Upper lobe of left lung (tissue), 4 donors: ENCODE data around the gene RAC3.

Experiments used
- CTCF ChIP-seq, 6 experiments: fragments of 450-650 bp in 4 of 6; fragments of 200-600 bp in 2 of 6; sonication (generic) in 2 of 6; IDR thresholded peaks; one replicate each; pipeline ENCODE4 v1.5.1; 2016 to 2019; ENCODE audit warnings: antibody characterized with exemption in 6 of 6
- EP300 ChIP-seq, 4 donors: sonication (generic); formaldehyde crosslinking; IDR thresholded peaks; one replicate each; pipeline ENCODE4 v1.5.1; 2017; ENCODE audit warnings: antibody characterized with exemption in 4 of 4, control low read depth in 2 of 4
- POLR2A ChIP-seq, 4 donors: fragments of 450-650 bp; IDR thresholded peaks; one replicate each; pipeline ENCODE4 v1.5.1; 2016 to 2017; ENCODE audit warnings: antibody characterized with exemption in 4 of 4, mild to moderate bottlenecking in 2 of 4
- POLR2AphosphoS5 ChIP-seq, 2 donors: sonication (generic); formaldehyde crosslinking; IDR thresholded peaks; one replicate each; pipeline ENCODE4 v1.5.1; 2017; ENCODE audit warnings: antibody characterized with exemption in 2 of 2

- TF ChIP-seq POLR2A (IDR thresholded peaks at IDR 0.05) (peak in 1 of 4 donors; percentile 15), CTCF (IDR thresholded peaks at IDR 0.05) (peak in 2 of 6 experiments; percentile 13 to 14), POLR2AphosphoS5 (IDR thresholded peaks at IDR 0.05) (no peak), EP300 (IDR thresholded peaks at IDR 0.05) (no peak)
Measured at GRCh38 chr17:82076785-82077591, 45.5 kb downstream of the RAC3 start.
